Peyer's patch (tissue), 4 donors: Measurements from ENCODE around the gene CASS4. TPM values are rescaled to one million over a fixed set of nuclear protein-coding genes. Genes with fewer than 3 reads are reported as not detected.

Experiments used
- DNase-seq, 3 donors: peaks; one replicate each; pipeline ENCODE4 v3.0.0-alpha.2; 2017 to 2019
- H3K27ac ChIP-seq, 4 donors: fragments of 200-600 bp; sonication (generic); one replicate each; pipeline ENCODE4 v1.5.1; 2016 to 2019
- H3K27me3 ChIP-seq, 2 donors: fragments of 200-600 bp; sonication (generic); one replicate each; pipeline ENCODE4 v1.5.1; 2019
- H3K36me3 ChIP-seq, 3 donors: fragments of 200-600 bp; sonication (generic); one replicate each; pipeline ENCODE4 v1.5.1; 2016 to 2019
- H3K4me1 ChIP-seq, 4 donors: fragments of 200-600 bp; sonication (generic); one replicate each; pipeline ENCODE4 v1.5.1; 2016 to 2019
- H3K4me3 ChIP-seq, 4 donors: fragments of 200-600 bp; sonication (generic); 1 replicate in 3 of 4; 2 replicates in 1 of 4; pipeline ENCODE4 v1.5.1; 2016 to 2019; ENCODE audit warnings: mild to moderate bottlenecking in 1 of 4
- H3K9me3 ChIP-seq, 4 donors: fragments of 200-600 bp; sonication (generic); one replicate each; pipeline ENCODE4 v1.5.1; 2016 to 2019; ENCODE audit warnings: mild to moderate bottlenecking in 1 of 4
- CTCF ChIP-seq, 6 experiments: fragments of 450-650 bp in 4 of 6; fragments of 200-600 bp in 2 of 6; sonication (generic) in 1 of 6; IDR thresholded peaks; one replicate each; pipeline ENCODE4 v1.5.1; 2017 to 2019; ENCODE audit warnings: antibody characterized with exemption in 6 of 6, mild to moderate bottlenecking in 3 of 6, moderate library complexity in 1 of 6
- POLR2A ChIP-seq, 2 donors: fragments of 450-650 bp; IDR thresholded peaks; one replicate each; pipeline ENCODE4 v1.5.1; 2017; ENCODE audit warnings: antibody characterized with exemption in 2 of 2, mild to moderate bottlenecking in 2 of 2, moderate library complexity in 2 of 2
- small RNA-seq, 2 donors: library from RNA; depleted of rRNA; stranded (forward); fragments of <200 nt; gene quantifications; one replicate each; pipeline ENCODE3, GENCODE V24; 2016
- total RNA-seq, 4 donors: library from RNA; depleted of rRNA; stranded (reverse); fragments of >200 nt; gene quantifications; one replicate each; pipeline ENCODE4 v1.1.0, GENCODE V29; 2016

Gene CASS4
- total RNA-seq, 4 donors from 2014 or later, result 0.47 to 3.3 (median 1.2) TPM

- Histone ChIP-seq H3K27ac (no peak overlapping the region), H3K27me3 (no peaks in the 10 kb centered on the region), H3K9me3 (no peaks in the 10 kb centered on the region), H3K36me3 (peaks cover 0 to 23% (median 2%) of the 10 kb centered on the region in 3 donors), H3K4me1 (no peaks in the 10 kb centered on the region), H3K4me3 (no peak overlapping the region)
- TF ChIP-seq CTCF (IDR thresholded peaks at IDR 0.05) (no peak), POLR2A (IDR thresholded peaks at IDR 0.05) (no peak)
- no peak for DNase-seq
Observed at GRCh38 chr20:56501116-56501515, 89.1 kb downstream of the CASS4 start.

DNA sequence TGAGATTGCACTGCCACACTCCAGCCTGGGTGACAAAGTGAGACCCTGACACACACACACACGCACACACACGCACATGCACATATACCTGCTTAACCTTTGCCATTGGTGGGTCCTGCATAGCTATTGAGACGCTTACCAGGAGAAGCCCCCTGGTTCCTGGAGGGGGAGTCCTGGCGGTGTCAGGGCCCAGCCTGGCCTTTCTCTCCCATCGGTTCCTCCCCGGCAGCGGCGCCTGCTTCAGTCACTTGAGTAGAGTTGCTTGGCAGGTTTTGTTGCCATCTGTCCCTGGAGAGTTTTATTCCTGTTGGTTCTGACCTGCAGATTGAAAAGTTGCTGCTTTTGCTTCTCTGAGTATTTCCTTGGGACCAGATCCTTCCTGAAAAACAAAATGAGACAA, 91.9 kb downstream of the CASS4 start:
- no peaks in the 10 kb centered on the region for H3K9me3 ChIP-seq
- TF ChIP-seq CTCF (IDR thresholded peaks at IDR 0.05) (no peak), POLR2A (IDR thresholded peaks at IDR 0.05) (no peak)
- no peaks in the 10 kb centered on the region for H3K27me3 ChIP-seq
- no peak overlapping the region for H3K27ac ChIP-seq
- no peak for DNase-seq
- H3K36me3 ChIP-seq, result peaks cover 0 to 14% (median 2%) of the 10 kb centered on the region in 3 donors
- no peaks in the 10 kb centered on the region for H3K4me1 ChIP-seq
- no peak overlapping the region for H3K4me3 ChIP-seq

- TF ChIP-seq POLR2A (IDR thresholded peaks at IDR 0.05) (no peak), CTCF (IDR thresholded peaks at IDR 0.05) (peak in 2 of 6 experiments; percentile 5 to 18)
- no peaks in the 10 kb centered on the region for H3K4me1 ChIP-seq
- no peak for DNase-seq
- H3K9me3 ChIP-seq, result no peaks in the 10 kb centered on the region
- H3K27me3 ChIP-seq, result no peaks in the 10 kb centered on the region
- peaks cover 0 to 14% (median 2%) of the 10 kb centered on the region in 3 donors for H3K36me3 ChIP-seq
- H3K27ac ChIP-seq, result no peak overlapping the region
- H3K4me3 ChIP-seq, result no peak overlapping the region
Observed at GRCh38 chr20:56504373-56505005, 92.4 kb downstream of the CASS4 start.

DNA sequence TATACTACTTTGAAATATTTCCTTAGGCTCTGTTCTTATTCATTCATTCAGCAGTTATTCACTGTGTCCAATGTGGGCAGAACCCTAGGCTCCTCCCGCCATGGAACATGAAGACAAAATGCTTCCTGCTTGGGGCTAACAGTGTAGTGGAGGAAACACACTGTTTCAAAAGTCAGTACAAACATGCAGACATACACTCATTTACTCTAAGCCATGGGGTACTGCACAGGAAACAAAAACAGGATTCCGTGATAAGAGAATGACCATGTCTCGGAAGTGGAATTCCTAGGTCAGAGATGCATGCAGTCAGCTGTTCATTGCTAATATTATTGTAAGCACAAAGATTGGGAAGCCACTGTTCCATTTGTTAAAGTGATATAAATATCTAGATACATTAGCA, 94.0 kb downstream of the CASS4 start:
- no peaks in the 10 kb centered on the region for H3K27me3 ChIP-seq
- peaks cover 0 to 14% (median 2%) of the 10 kb centered on the region in 3 donors for H3K36me3 ChIP-seq
- H3K27ac ChIP-seq, result no peak overlapping the region
- TF ChIP-seq CTCF (IDR thresholded peaks at IDR 0.05) (no peak), POLR2A (IDR thresholded peaks at IDR 0.05) (no peak)
- DNase-seq, result no peak
- H3K4me3 ChIP-seq, result no peak overlapping the region
- H3K9me3 ChIP-seq, result no peaks in the 10 kb centered on the region
- no peaks in the 10 kb centered on the region for H3K4me1 ChIP-seq

Small RNAs within 50 kb of the gene (small RNA-seq; reads per million reads assigned to genes)
- 0 reads per million in 2 donors for gene RPL39P

Other genes with a start within 250 kb of the CASS4 start
- not detected for gene MC3R, start 163.5 kb upstream of the CASS4 start, total RNA-seq
- 10 to 100 TPM; 14.0 to 21.4 (median 16.8) TPM for gene FAM210B, start 53.3 kb upstream of the CASS4 start, total RNA-seq
- gene AURKA, start 20.0 kb upstream of the CASS4 start, total RNA-seq, result 1 to 10 TPM; 4.7 to 7.7 (median 6.5) TPM
- 10 to 100 TPM in 3 of 4 donors, 1 to 10 TPM in 1; 4.8 to 28.9 (median 14.3) TPM for gene CSTF1, start 19.6 kb upstream of the CASS4 start, total RNA-seq
- 10 to 100 TPM; 36.3 to 53.8 (median 48.4) TPM for gene RTF2, start 56.4 kb downstream of the CASS4 start, total RNA-seq
- not detected for gene FAM209A, start 112.5 kb downstream of the CASS4 start, total RNA-seq
- gene FAM209B, start 121.0 kb downstream of the CASS4 start, total RNA-seq, result not detected
- gene TFAP2C, start 217.0 kb downstream of the CASS4 start, total RNA-seq, result not detected